ENCODE data around the gene COL23A1.
"Not testable (repeated sequence)": the region's sequence is repeated elsewhere in the genome, so short reads cannot be mapped to it uniquely, and the experiment has no call there.

COL23A1 gene

GRCh38 chr5:178232124-178232919 lies 357.9 kb downstream of the COL23A1 start, which contains the start of gene PHYKPL:
PHYKPL (minus strand) TSS chr5:178232802; CDS start chr5:178232550, 252 bp downstream.
- no peak for DNase-seq

- no peak for DNase-seq
Observed at GRCh38 chr5:178231539-178232123, 358.6 kb downstream of the COL23A1 start.

GRCh38 chr5:178230879-178231538 lies 359.2 kb downstream of the COL23A1 start:
- no peak for DNase-seq

- no peak for DNase-seq
Observed at GRCh38 chr5:178229861-178230260, 360.3 kb downstream of the COL23A1 start.

- DNase-seq = not testable (repeated sequence)
Observed at GRCh38 chr5:178229111-178229510, 361.1 kb downstream of the COL23A1 start.

- no peak for DNase-seq
Observed at GRCh38 chr5:178228609-178229008, 361.6 kb downstream of the COL23A1 start.

GRCh38 chr5:178227929-178228328 lies 362.3 kb downstream of the COL23A1 start:
- DNase-seq = no peak

GRCh38 chr5:178227138-178227659 lies 363.0 kb downstream of the COL23A1 start:
- no peak for DNase-seq

- DNase-seq = no peak
Observed at GRCh38 chr5:178225174-178225573, 365.0 kb downstream of the COL23A1 start.

- DNase-seq = no peak
Observed at GRCh38 chr5:178224403-178224802, 365.8 kb downstream of the COL23A1 start.

GRCh38 chr5:178223828-178224335 lies 366.3 kb downstream of the COL23A1 start:
- DNase-seq = no peak

GRCh38 chr5:178223196-178223773 lies 366.9 kb downstream of the COL23A1 start:
- DNase-seq = no peak

- DNase-seq = no peak
Observed at GRCh38 chr5:178222292-178222691, 367.9 kb downstream of the COL23A1 start.

GRCh38 chr5:178221853-178222252 lies 368.3 kb downstream of the COL23A1 start:
- DNase-seq = no peak

- no peak for DNase-seq
Observed at GRCh38 chr5:178221282-178221681, 368.9 kb downstream of the COL23A1 start.

- no peak for DNase-seq
Observed at GRCh38 chr5:178218827-178219226, 371.4 kb downstream of the COL23A1 start.

- no peak for DNase-seq
Observed at GRCh38 chr5:178218237-178218776, 371.9 kb downstream of the COL23A1 start.

- no peak for DNase-seq
Observed at GRCh38 chr5:178216779-178217178, 373.4 kb downstream of the COL23A1 start.

- no peak for DNase-seq
Observed at GRCh38 chr5:178216088-178216534, 374.1 kb downstream of the COL23A1 start.

- DNase-seq = no peak
Observed at GRCh38 chr5:178215280-178216002, 374.8 kb downstream of the COL23A1 start.

- no peak for DNase-seq
Observed at GRCh38 chr5:178214160-178214803, 375.9 kb downstream of the COL23A1 start.

Measured in NCI-H524 treated with DMSO at 0.1 percent for 48 hours (cell line).